Raji (cell line): ENCODE results near the gene CNNM3.

Source experiments
- POLR2A ChIP-seq: IDR thresholded peaks from 2 replicates; pipeline ENCODE4 v1.6.1; 2011; ENCODE audit warnings: low read depth, low read length, control low read depth; ENCODE audit not compliant: insufficient read depth

CNNM3 gene

GRCh38 chr2:96792772-96793749 lies 23.0 kb upstream of the CNNM3 start:
- no peak for TF ChIP-seq POLR2A

GRCh38 chr2:96795076-96795475 lies 21.0 kb upstream of the CNNM3 start:
- TF ChIP-seq POLR2A: no peak

GRCh38 chr2:96797066-96797625 lies 18.9 kb upstream of the CNNM3 start:
- no peak for TF ChIP-seq POLR2A

- no peak for TF ChIP-seq POLR2A
Measured at GRCh38 chr2:96798733-96799622, 17.1 kb upstream of the CNNM3 start.

GRCh38 chr2:96799623-96799935 lies 16.5 kb upstream of the CNNM3 start:
- no peak for TF ChIP-seq POLR2A

- TF ChIP-seq POLR2A: no peak
Measured at GRCh38 chr2:96800061-96801004, 15.7 kb upstream of the CNNM3 start.

- no peak for TF ChIP-seq POLR2A
Measured at GRCh38 chr2:96801005-96801785, 14.9 kb upstream of the CNNM3 start.

- TF ChIP-seq POLR2A: no peak
Measured at GRCh38 chr2:96801786-96802595, 14.1 kb upstream of the CNNM3 start.

GRCh38 chr2:96802721-96803120 lies 13.3 kb upstream of the CNNM3 start:
- TF ChIP-seq POLR2A: no peak

GRCh38 chr2:96804986-96805385 lies 11.1 kb upstream of the CNNM3 start:
- no peak for TF ChIP-seq POLR2A

- no peak for TF ChIP-seq POLR2A
Measured at GRCh38 chr2:96806468-96807126, 9.5 kb upstream of the CNNM3 start.

GRCh38 chr2:96807127-96807471 lies 9.0 kb upstream of the CNNM3 start:
- no peak for TF ChIP-seq POLR2A
